GM12873 (cell line): ENCODE measurements around the gene WDR19.

Source experiments
- CTCF ChIP-seq: IDR thresholded peaks from 2 replicates; pipeline ENCODE4 v1.5.1; 2012; ENCODE audit warnings: low read depth, mild to moderate bottlenecking, moderate library complexity, low read length, control low read depth; ENCODE audit not compliant: insufficient read depth; ENCODE audit errors: missing control alignments

Gene WDR19

GRCh38 chr4:39295784-39296183 is 113.5 kb downstream of the WDR19 start:
- TF ChIP-seq CTCF: no peak

- TF ChIP-seq CTCF: no peak
Observed at GRCh38 chr4:39302901-39303300, 120.6 kb downstream of the WDR19 start.

- no peak for TF ChIP-seq CTCF
Observed at GRCh38 chr4:39303871-39304270, 121.5 kb downstream of the WDR19 start.

GRCh38 chr4:39304651-39305050 is 122.3 kb downstream of the WDR19 start:
- no peak for TF ChIP-seq CTCF

- TF ChIP-seq CTCF: no peak
Observed at GRCh38 chr4:39305912-39306677, 123.8 kb downstream of the WDR19 start.

- no peak for TF ChIP-seq CTCF
Observed at GRCh38 chr4:39308611-39309010, 126.3 kb downstream of the WDR19 start.

- TF ChIP-seq CTCF: no peak
Observed at GRCh38 chr4:39312816-39313215, 130.5 kb downstream of the WDR19 start.
